AG09309 (cell line): ENCODE data around the gene RGS12.

Source experiments
- DNase-seq: peaks from one replicate; pipeline ENCODE4 v3.0.0-alpha.2; 2010; ENCODE audit warnings: low read depth
- H3K4me3 ChIP-seq: 2 replicates; pipeline ENCODE4 v1.5.1; 2011; ENCODE audit warnings: mild to moderate bottlenecking, low read depth, low read length, moderate library complexity; ENCODE audit not compliant: control insufficient read depth
- CTCF ChIP-seq: IDR thresholded peaks from 2 replicates; pipeline ENCODE4 v1.5.1; 2011; ENCODE audit warnings: mild to moderate bottlenecking, low read depth, low read length, inconsistent platforms; ENCODE audit not compliant: insufficient read depth, control insufficient read depth; ENCODE audit errors: missing control alignments

Gene RGS12

GRCh38 chr4:3316146-3316545 is 23.3 kb downstream of the RGS12 start:
- DNase-seq = no peak
- no peak overlapping the region for H3K4me3 ChIP-seq
- no peak for TF ChIP-seq CTCF

- H3K4me3 ChIP-seq = no peak overlapping the region
- DNase-seq = no peak
- no peak for TF ChIP-seq CTCF
Observed at GRCh38 chr4:3317011-3317655, 24.3 kb downstream of the RGS12 start.

- DNase-seq = no peak
- H3K4me3 ChIP-seq = no peak overlapping the region
- no peak for TF ChIP-seq CTCF
Observed at GRCh38 chr4:3317656-3318211, 24.9 kb downstream of the RGS12 start.

GRCh38 chr4:3318561-3319021 is 25.8 kb downstream of the RGS12 start:
- DNase-seq = no peak
- TF ChIP-seq CTCF = no peak
- no peak overlapping the region for H3K4me3 ChIP-seq

GRCh38 chr4:3320361-3321023 is 27.7 kb downstream of the RGS12 start:
- no peak for DNase-seq
- TF ChIP-seq CTCF = no peak
- H3K4me3 ChIP-seq = no peak overlapping the region

GRCh38 chr4:3321295-3321889 is 28.6 kb downstream of the RGS12 start:
- no peak for TF ChIP-seq CTCF
- no peak overlapping the region for H3K4me3 ChIP-seq
- no peak for DNase-seq
